ENCODE data around the gene C10orf90.

DNA sequence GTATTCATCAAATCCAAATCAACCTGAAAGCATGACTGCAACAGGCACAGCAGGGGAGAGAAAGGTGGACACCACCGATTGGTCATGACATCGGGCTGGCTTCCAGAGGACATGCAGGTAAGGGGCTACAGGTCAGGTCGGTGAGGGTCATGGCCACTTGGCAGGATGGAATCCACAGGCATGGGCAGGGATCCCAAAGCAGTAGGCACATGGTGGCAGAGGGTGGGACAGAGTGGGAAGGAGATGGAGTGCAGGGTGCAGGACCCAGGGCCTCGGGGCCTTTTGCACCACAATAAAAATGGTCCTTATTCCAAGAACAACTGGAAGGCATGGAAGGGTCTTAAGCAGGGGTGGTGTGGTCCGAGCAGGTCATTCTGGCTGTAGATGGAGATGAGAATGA is 33.0 kb downstream of the C10orf90 start:
- no peak for TF ChIP-seq BHLHE40 (IDR thresholded peaks at IDR 0.05; ENCODE audit: borderline replicate concordance)
- no peak for TF ChIP-seq TARDBP (IDR thresholded peaks at IDR 0.05)
- no peak for TF ChIP-seq FOXA1 (IDR thresholded peaks at IDR 0.05)
- TF ChIP-seq FOXK2 (IDR thresholded peaks at IDR 0.05) = no peak
- no peak for TF ChIP-seq L3MBTL2 (conservative IDR thresholded peaks at IDR 0.05)
- no peak for TF ChIP-seq NFRKB (IDR thresholded peaks at IDR 0.05)
- TF ChIP-seq SP1 (IDR thresholded peaks at IDR 0.05) = no peak
- no peak for TF ChIP-seq ELF4 (IDR thresholded peaks at IDR 0.05)

Data from HEK293T (cell line).